SHP77 (cell line): Measurements from ENCODE around the gene NUP214.
A peak's percentile ranks its signal among the peaks of the same experiment; 100 is the strongest.
"Not testable (repeated sequence)": the region's sequence is repeated elsewhere in the genome, so short reads cannot be mapped to it uniquely, and the experiment has no call there.

ENCODE experiments used
- DNase-seq, 2 experiments: peaks; one replicate each; lab custom pipeline; 2025; lab: John Stamatoyannopoulos, UW

The NUP214 gene

GRCh38 chr9:131259916-131260597 lies 134.7 kb downstream of the NUP214 start:
- DNase-seq = no peak

GRCh38 chr9:131260751-131261452 lies 135.5 kb downstream of the NUP214 start:
- DNase-seq = no peak

- DNase-seq = no peak
Measured at GRCh38 chr9:131262327-131263032, 137.1 kb downstream of the NUP214 start.

GRCh38 chr9:131263033-131263343 lies 137.6 kb downstream of the NUP214 start:
- DNase-seq = not testable (repeated sequence)

- no peak for DNase-seq
Measured at GRCh38 chr9:131263701-131264100, 138.3 kb downstream of the NUP214 start.

- DNase-seq = peak in 1 of 2 experiments; percentile 12
Measured at GRCh38 chr9:131264231-131264630, 138.8 kb downstream of the NUP214 start.

GRCh38 chr9:131266266-131267229 lies 141.2 kb downstream of the NUP214 start:
- no peak for DNase-seq

GRCh38 chr9:131270171-131271015 lies 145.0 kb downstream of the NUP214 start:
- DNase-seq = no peak

- DNase-seq = not testable (repeated sequence)
Measured at GRCh38 chr9:131271016-131271273, 145.6 kb downstream of the NUP214 start.

- no peak for DNase-seq
Measured at GRCh38 chr9:131271506-131271931, 146.1 kb downstream of the NUP214 start.

GRCh38 chr9:131272212-131272611 lies 146.8 kb downstream of the NUP214 start:
- no peak for DNase-seq

GRCh38 chr9:131273146-131273855 lies 147.9 kb downstream of the NUP214 start:
- no peak for DNase-seq

GRCh38 chr9:131273856-131274673 lies 148.7 kb downstream of the NUP214 start:
- DNase-seq = no peak

- DNase-seq = no peak
Measured at GRCh38 chr9:131274674-131275331, 149.4 kb downstream of the NUP214 start.

- no peak for DNase-seq
Measured at GRCh38 chr9:131275332-131276093, 150.1 kb downstream of the NUP214 start.

GRCh38 chr9:131276094-131276888 lies 150.9 kb downstream of the NUP214 start, which contains the start of gene FAM78A:
Gene FAM78A, minus strand, starts transcription at chr9:131276510. Its CDS starts 331 bp downstream, at chr9:131276179.
- DNase-seq = no peak

GRCh38 chr9:131276891-131277286 lies 151.5 kb downstream of the NUP214 start:
- no peak for DNase-seq
